Smooth muscle cell (in vitro differentiated cells): ENCODE measurements around the gene ELN. TPM values are rescaled to one million over a fixed set of nuclear protein-coding genes. Genes with fewer than 3 reads are reported as not detected.

Experiments used
- DNase-seq: peaks from one replicate; lab custom pipeline; 2025; ENCODE audit not compliant: unreplicated experiment; lab: John Stamatoyannopoulos, UW
- H2AFZ ChIP-seq: fragments of 200-600 bp; sonication (generic); 2 replicates; pipeline ENCODE4 v1.6.0; 2016; ENCODE audit warnings: antibody characterized with exemption, low read depth, mild to moderate bottlenecking
- H3F3A ChIP-seq: fragments of 200-600 bp; sonication (generic); 2 replicates; pipeline ENCODE4 v1.6.0; 2017; ENCODE audit warnings: antibody characterized with exemption, low read depth
- H3K27ac ChIP-seq: fragments of 200-600 bp; sonication (generic); 2 replicates; pipeline ENCODE4 v1.5.1; 2016; ENCODE audit warnings: low read depth, mild to moderate bottlenecking
- H3K27me3 ChIP-seq: fragments of 200-600 bp; sonication (generic); 2 replicates; pipeline ENCODE4 v1.6.1; 2016; ENCODE audit warnings: low read depth, mild to moderate bottlenecking
- H3K36me3 ChIP-seq: fragments of 200-600 bp; sonication (generic); 2 replicates; pipeline ENCODE4 v1.5.1; 2016; ENCODE audit warnings: low read depth
- H3K4me1 ChIP-seq: fragments of 200-600 bp; sonication (generic); 2 replicates; pipeline ENCODE4 v1.5.1; 2016; ENCODE audit warnings: low read depth
- H3K4me2 ChIP-seq: fragments of 200-600 bp; sonication (generic); 2 replicates; pipeline ENCODE4 v1.6.0; 2016; ENCODE audit warnings: mild to moderate bottlenecking
- H3K4me3 ChIP-seq: fragments of 200-600 bp; sonication (generic); 2 replicates; pipeline ENCODE4 v1.5.1; 2016; ENCODE audit warnings: mild to moderate bottlenecking
- H3K79me2 ChIP-seq: fragments of 200-600 bp; sonication (generic); 2 replicates; pipeline ENCODE4 v1.6.0; 2016; ENCODE audit warnings: low read depth, mild to moderate bottlenecking
- H3K9ac ChIP-seq: fragments of 200-600 bp; sonication (generic); 2 replicates; pipeline ENCODE4 v1.6.0; 2016; ENCODE audit warnings: low read depth
- H3K9me3 ChIP-seq: fragments of 200-600 bp; sonication (generic); replicated peaks from 2 replicates; pipeline ENCODE4 v1.5.1; 2016; ENCODE audit warnings: low read depth
- H4K20me1 ChIP-seq: fragments of 200-600 bp; sonication (generic); 2 replicates; pipeline ENCODE4 v1.6.0; 2016; ENCODE audit warnings: low read depth
- CTCF ChIP-seq: fragments of 200-600 bp; sonication (generic); IDR thresholded peaks from 2 replicates; pipeline ENCODE4 v1.5.1; 2017; ENCODE audit warnings: borderline replicate concordance, mild to moderate bottlenecking, antibody characterized with exemption; ENCODE audit not compliant: insufficient read depth, poor library complexity, severe bottlenecking
- WGBS: methylation state at CpG from one replicate; pipeline ENCODE4 v1.1.7; 2016; ENCODE audit warnings: low lambda C conversion rate; 5-methylcytosine and 5-hydroxymethylcytosine counted together
- polyA plus RNA-seq: library from polyadenylated mRNA; unstranded; fragments of >200 nt; fragmentation: Nextera tagmentation; extraction: Ambion mirVana; gene quantifications from 2 replicates; pipeline ENCODE4 v1.2.1, GENCODE V29; 2016
- total RNA-seq: library from RNA; depleted of rRNA; stranded (reverse); fragments of >200 nt; gene quantifications from 2 replicates; pipeline ENCODE4 v1.2.3, GENCODE V29; 2014

Gene ELN
- total and polyA plus RNA-seq, 2 experiments from 2014 or later = 0.13 TPM; not detected in 1

- H3K79me2 ChIP-seq = no peaks in the 10 kb centered on the region
- WGBS = 77% methylated on average over 5 of the region's 5 CpGs
- no peak for DNase-seq
- H3K27me3 ChIP-seq = no peaks in the 10 kb centered on the region
- H3K27ac ChIP-seq = no peak overlapping the region
- no peak overlapping the region for H2AFZ ChIP-seq
- no peaks in the 10 kb centered on the region for H3K9me3 ChIP-seq
- no peaks in the 10 kb centered on the region for H3F3A ChIP-seq
- no peak overlapping the region for H3K4me2 ChIP-seq
- H3K4me3 ChIP-seq = no peak overlapping the region
- H4K20me1 ChIP-seq = no peaks in the 10 kb centered on the region
- peaks cover 4% of the 10 kb centered on the region for H3K4me1 ChIP-seq
- no peak for TF ChIP-seq CTCF
- H3K36me3 ChIP-seq = no peaks in the 10 kb centered on the region
- no peak overlapping the region for H3K9ac ChIP-seq
Measured at GRCh38 chr7:74031403-74032190, 3.6 kb downstream of the ELN start.

GRCh38 chr7:74032191-74032490, 4.2 kb downstream of the ELN start:
- TF ChIP-seq CTCF = no peak
- H2AFZ ChIP-seq = no peak overlapping the region
- peaks cover 4% of the 10 kb centered on the region for H3K4me1 ChIP-seq
- no peak overlapping the region for H3K9ac ChIP-seq
- 43% methylated on average over 7 of the region's 8 CpGs for WGBS
- DNase-seq = no peak
- H3K4me2 ChIP-seq = no peak overlapping the region
- no peaks in the 10 kb centered on the region for H3K9me3 ChIP-seq
- H4K20me1 ChIP-seq = no peaks in the 10 kb centered on the region
- no peaks in the 10 kb centered on the region for H3F3A ChIP-seq
- H3K27ac ChIP-seq = no peak overlapping the region
- no peak overlapping the region for H3K4me3 ChIP-seq
- no peaks in the 10 kb centered on the region for H3K79me2 ChIP-seq
- no peaks in the 10 kb centered on the region for H3K36me3 ChIP-seq
- H3K27me3 ChIP-seq = no peaks in the 10 kb centered on the region

GRCh38 chr7:74032624-74033371, 4.8 kb downstream of the ELN start:
- Histone ChIP-seq H3K27ac (no peak overlapping the region), H3K9ac (no peak overlapping the region)

More at GRCh38 chr7:74032624-74033371, 4.8 kb downstream of the ELN start:
- Histone ChIP-seq H3K9me3 (no peaks in the 10 kb centered on the region), H3K4me1 (peaks cover 4% of the 10 kb centered on the region), H3F3A (no peaks in the 10 kb centered on the region), H3K4me2 (no peak overlapping the region), H3K4me3 (no peak overlapping the region), H4K20me1 (no peaks in the 10 kb centered on the region), H3K79me2 (no peaks in the 10 kb centered on the region), H3K36me3 (no peaks in the 10 kb centered on the region), H2AFZ (no peak overlapping the region), H3K27me3 (no peaks in the 10 kb centered on the region)
- DNase-seq = no peak
- TF ChIP-seq CTCF = no peak
- WGBS = 77% methylated on average over 8 of the region's 8 CpGs
